Uterus (tissue), 2 donors: Measurements from ENCODE around the gene ZP2.

Source experiments
- CTCF ChIP-seq, 4 experiments: fragments of 200-600 bp in 2 of 4; fragments of 450-650 bp in 2 of 4; sonication (generic) in 2 of 4; IDR thresholded peaks; one replicate each; pipeline ENCODE4 v1.5.1; 2016 to 2019; ENCODE audit warnings: antibody characterized with exemption in 4 of 4, mild to moderate bottlenecking in 2 of 4, moderate library complexity in 1 of 4
- POLR2A ChIP-seq, 2 donors: fragments of 450-650 bp; IDR thresholded peaks; one replicate each; pipeline ENCODE4 v1.6.1; 2016; ENCODE audit warnings: antibody characterized with exemption in 2 of 2, mild to moderate bottlenecking in 1 of 2, moderate library complexity in 1 of 2

- TF ChIP-seq CTCF (IDR thresholded peaks at IDR 0.05) (no peak), POLR2A (IDR thresholded peaks at IDR 0.05) (no peak)
Measured at GRCh38 chr16:21179983-21180365, 31.4 kb downstream of the ZP2 start.
